OCI-LY3 (cell line): Measurements from ENCODE around the gene IFITM1.

Experiments used
- H2AFZ ChIP-seq: fragments of 200-600, 300-600 bp; shearing (Covaris generic); 2 replicates; pipeline ENCODE4 v1.6.0; 2014; ENCODE audit warnings: antibody characterized with exemption, low read depth, low read length
- H3K27ac ChIP-seq: fragments of 200-600, 300-600 bp; sonication (generic); 2 replicates; pipeline ENCODE4 v1.5.1; 2014; ENCODE audit warnings: mild to moderate bottlenecking, low read length, moderate library complexity, mixed read lengths
- H3K27me3 ChIP-seq: fragments of 200-600, 300-600 bp; sonication (generic); 2 replicates; pipeline ENCODE4 v1.6.1; 2014; ENCODE audit warnings: low read depth, low read length, mixed read lengths
- H3K36me3 ChIP-seq: fragments of 200-600, 300-600 bp; sonication (generic); replicated peaks from 2 replicates; pipeline ENCODE3; 2014; ENCODE audit warnings: low read depth, low read length, mixed read lengths
- H3K4me1 ChIP-seq: fragments of 300-600, 200-600 bp; sonication (generic); 2 replicates; pipeline ENCODE4 v1.6.1; 2014; ENCODE audit warnings: low read length, mixed read lengths
- H3K4me2 ChIP-seq: fragments of 200-600, 300-600 bp; sonication (generic); 2 replicates; pipeline ENCODE4 v1.6.1; 2014; ENCODE audit warnings: low read length, mixed read lengths
- H3K4me3 ChIP-seq: fragments of 300-600, 200-600 bp; sonication (generic); 2 replicates; pipeline ENCODE4 v1.5.1; 2014; ENCODE audit warnings: antibody characterized with exemption, mild to moderate bottlenecking, low read length, moderate library complexity
- H3K79me2 ChIP-seq: fragments of 300-600, 200-600 bp; shearing (Covaris generic); 2 replicates; pipeline ENCODE4 v1.6.1; 2014; ENCODE audit warnings: mild to moderate bottlenecking, low read length, mixed read lengths
- H3K9ac ChIP-seq: fragments of 300-600, 200-600 bp; shearing (Covaris generic); 2 replicates; pipeline ENCODE4 v1.6.0; 2014; ENCODE audit warnings: mild to moderate bottlenecking, low read length, moderate library complexity
- H3K9me3 ChIP-seq: fragments of 200-600, 300-600 bp; shearing (Covaris generic); 2 replicates; pipeline ENCODE4 v1.6.1; 2014; ENCODE audit warnings: low read length, mixed read lengths; ENCODE audit not compliant: insufficient read depth
- H4K20me1 ChIP-seq: fragments of 200-600, 300-600 bp; sonication (generic); 2 replicates; pipeline ENCODE4 v1.6.1; 2016; ENCODE audit warnings: low read length, mixed read lengths; ENCODE audit not compliant: insufficient read depth
- CTCF ChIP-seq: fragments of 200-600, 300-600 bp; sonication (generic); IDR thresholded peaks from 2 replicates; pipeline ENCODE4 v1.5.1; 2014; ENCODE audit warnings: antibody characterized with exemption, low read length, low read depth
- EZH2phosphoT487 ChIP-seq: fragments of 200-600 bp; shearing (Covaris generic); IDR thresholded peaks from 2 replicates; pipeline ENCODE4 v1.6.1; 2018; ENCODE audit warnings: antibody characterized with exemption, mixed run types, low read depth

Gene IFITM1

GRCh38 chr11:272931-273198 is 41.0 kb upstream of the IFITM1 start:
- H3K4me1 ChIP-seq = peaks cover 41% of the 10 kb centered on the region
- H3K79me2 ChIP-seq = peaks cover 8% of the 10 kb centered on the region; the same call in 1 of the 2 replicates
- H3K9ac ChIP-seq = no peak overlapping the region
- H3K27me3 ChIP-seq = no peaks in the 10 kb centered on the region
- no peak overlapping the region for H3K4me2 ChIP-seq
- H3K36me3 ChIP-seq = peaks cover 3% of the 10 kb centered on the region
- H3K9me3 ChIP-seq = no peaks in the 10 kb centered on the region
- no peaks in the 10 kb centered on the region for H4K20me1 ChIP-seq
- no peak overlapping the region for H3K4me3 ChIP-seq
- no peak for TF ChIP-seq CTCF
- TF ChIP-seq EZH2phosphoT487 = no peak
- no peak overlapping the region for H3K27ac ChIP-seq
- H2AFZ ChIP-seq = no peak overlapping the region

GRCh38 chr11:276219-276618 is 37.6 kb upstream of the IFITM1 start:
- no peaks in the 10 kb centered on the region for H3K27me3 ChIP-seq

GRCh38 chr11:278001-278951 is 35.6 kb upstream of the IFITM1 start, which contains the start of gene NLRP6:
TSS of gene NLRP6 (plus strand) at chr11:278407. CDS start at chr11:278570, 163 bp downstream.
- no peak for TF ChIP-seq CTCF
- no peak for TF ChIP-seq EZH2phosphoT487
- Histone ChIP-seq H3K9me3 (no peaks in the 10 kb centered on the region), H3K4me1 (peaks cover 10% of the 10 kb centered on the region), H3K4me2 (no peak within 1 kb of the TSS), H2AFZ (no peak within 1 kb of the TSS), H3K9ac (no peak within 1 kb of the TSS), H4K20me1 (no peaks in the 10 kb centered on the region), H3K36me3 (peaks cover 3% of the 10 kb centered on the region), H3K4me3 (no peak within 1 kb of the TSS), H3K27me3 (no peaks in the 10 kb centered on the region), H3K79me2 (no peaks in the 10 kb centered on the region), H3K27ac (no peak within 1 kb of the TSS)

More at GRCh38 chr11:276219-276618, 37.6 kb upstream of the IFITM1 start:
- no peaks in the 10 kb centered on the region for H3K9me3 ChIP-seq
- H3K9ac ChIP-seq = no peak overlapping the region
- no peaks in the 10 kb centered on the region for H3K79me2 ChIP-seq
- no peak overlapping the region for H3K4me2 ChIP-seq
- H3K27ac ChIP-seq = no peak overlapping the region
- TF ChIP-seq EZH2phosphoT487 = no peak
- TF ChIP-seq CTCF = no peak
- H3K4me3 ChIP-seq = no peak overlapping the region
- no peak overlapping the region for H2AFZ ChIP-seq
- peaks cover 3% of the 10 kb centered on the region for H3K36me3 ChIP-seq
- H3K4me1 ChIP-seq = peaks cover 10% of the 10 kb centered on the region
- no peaks in the 10 kb centered on the region for H4K20me1 ChIP-seq

- Histone ChIP-seq H4K20me1 (no peaks in the 10 kb centered on the region), H3K27ac (no peak overlapping the region), H3K4me2 (no peak overlapping the region), H3K9ac (no peak overlapping the region), H3K36me3 (peaks cover 3% of the 10 kb centered on the region), H3K4me3 (no peak overlapping the region), H3K79me2 (no peaks in the 10 kb centered on the region), H3K27me3 (no peaks in the 10 kb centered on the region), H3K9me3 (no peaks in the 10 kb centered on the region), H3K4me1 (peaks cover 10% of the 10 kb centered on the region), H2AFZ (no peak overlapping the region)
- TF ChIP-seq CTCF (no peak), EZH2phosphoT487 (no peak)
Observed at GRCh38 chr11:279040-279965, 34.5 kb upstream of the IFITM1 start.
